NOMO-1 treated with dmso at 0.1 percent for 144 hours (cell line): ENCODE data around the gene NFASC.

Experiments used
- DNase-seq: peaks from one replicate; lab custom pipeline; 2025; ENCODE audit not compliant: unreplicated experiment; lab: John Stamatoyannopoulos, UW

NFASC gene

DNA sequence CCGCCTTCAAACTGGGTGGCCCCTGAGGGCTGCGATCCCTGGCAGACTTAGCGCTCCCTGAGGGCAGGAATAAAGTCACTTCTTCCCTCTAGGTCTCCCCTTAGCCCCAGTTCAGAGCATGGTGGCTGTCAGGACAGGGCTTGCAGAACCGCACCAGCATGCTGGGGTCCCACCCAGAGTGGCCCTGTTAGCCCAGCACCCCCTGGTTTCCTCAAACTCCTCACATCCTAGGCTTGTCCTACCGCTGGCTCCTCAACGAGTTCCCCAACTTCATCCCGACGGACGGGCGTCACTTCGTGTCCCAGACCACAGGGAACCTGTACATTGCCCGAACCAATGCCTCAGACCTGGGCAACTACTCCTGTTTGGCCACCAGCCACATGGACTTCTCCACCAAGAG lies 188.2 kb downstream of the NFASC start:
- no peak for DNase-seq

DNA sequence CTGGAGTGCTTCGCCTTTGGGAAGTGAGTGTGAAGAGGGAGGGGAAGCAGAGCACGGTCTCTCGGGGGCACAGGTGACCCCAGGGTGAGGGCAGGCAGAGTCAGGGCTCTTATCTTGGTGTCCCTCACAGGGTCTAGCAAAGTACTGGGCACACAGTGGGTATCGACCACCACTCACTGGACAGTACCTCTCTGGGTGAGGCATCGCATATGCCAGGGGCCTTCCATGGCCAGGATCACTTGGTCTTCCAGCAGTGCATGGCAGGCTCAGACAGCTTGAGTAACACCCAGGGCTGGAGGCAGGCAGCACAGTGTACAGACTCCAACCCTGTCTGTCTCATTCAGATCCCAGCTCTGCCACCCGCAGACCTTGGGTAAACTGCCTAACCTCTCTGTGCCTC lies 189.0 kb downstream of the NFASC start:
- no peak for DNase-seq

DNA sequence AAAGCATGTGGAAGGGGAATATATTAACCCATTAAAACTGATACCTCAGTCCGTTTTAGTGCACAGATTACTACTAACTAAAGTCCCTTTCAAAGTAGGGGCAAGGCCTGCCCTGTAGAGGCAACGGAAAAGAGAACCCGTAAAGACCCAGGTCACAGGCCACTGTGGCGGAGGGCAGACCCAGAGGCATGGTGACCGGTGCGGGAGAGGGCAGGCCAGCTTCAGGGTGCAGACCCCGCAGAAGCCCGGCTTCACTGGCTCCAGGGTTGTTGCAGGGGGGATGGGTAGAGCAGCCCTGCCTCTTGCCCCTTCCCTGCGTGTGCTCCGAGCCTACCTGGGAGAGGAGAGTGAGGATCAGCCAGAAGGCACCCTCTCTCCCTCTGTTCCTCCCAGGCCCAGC lies 190.1 kb downstream of the NFASC start:
- DNase-seq: no peak

DNA sequence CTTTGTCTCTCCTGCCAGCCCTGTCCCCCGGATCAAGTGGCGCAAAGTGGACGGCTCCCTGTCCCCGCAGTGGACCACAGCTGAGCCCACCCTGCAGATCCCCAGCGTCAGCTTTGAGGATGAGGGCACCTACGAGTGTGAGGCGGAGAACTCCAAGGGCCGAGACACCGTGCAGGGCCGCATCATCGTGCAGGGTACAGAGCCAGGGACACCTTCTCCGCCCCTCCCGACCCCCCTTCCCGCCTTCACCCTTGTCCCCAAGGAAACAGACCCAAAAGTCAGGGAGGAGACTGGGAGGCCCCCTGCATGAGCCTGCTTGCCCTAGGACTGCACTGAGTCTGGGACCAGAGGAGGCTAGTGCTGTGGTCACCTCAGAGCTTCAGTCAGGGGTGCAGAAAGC lies 190.6 kb downstream of the NFASC start:
- no peak for DNase-seq

DNA sequence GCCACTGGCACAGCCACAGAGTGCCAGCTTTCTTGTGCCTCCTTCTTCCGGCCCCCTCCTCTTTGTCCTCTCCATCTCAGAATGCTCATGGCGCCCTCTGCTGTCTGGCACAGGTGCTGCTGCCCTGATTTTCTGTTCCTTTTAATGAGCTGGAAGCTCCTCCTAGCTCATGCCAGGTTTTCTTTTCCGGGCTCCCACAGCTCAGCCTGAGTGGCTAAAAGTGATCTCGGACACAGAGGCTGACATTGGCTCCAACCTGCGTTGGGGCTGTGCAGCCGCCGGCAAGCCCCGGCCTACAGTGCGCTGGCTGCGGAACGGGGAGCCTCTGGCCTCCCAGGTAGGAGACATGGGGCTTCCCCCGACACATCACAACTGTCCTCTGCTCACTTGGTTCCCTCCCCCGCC lies 191.0 kb downstream of the NFASC start:
- DNase-seq: peak; percentile 25

DNA sequence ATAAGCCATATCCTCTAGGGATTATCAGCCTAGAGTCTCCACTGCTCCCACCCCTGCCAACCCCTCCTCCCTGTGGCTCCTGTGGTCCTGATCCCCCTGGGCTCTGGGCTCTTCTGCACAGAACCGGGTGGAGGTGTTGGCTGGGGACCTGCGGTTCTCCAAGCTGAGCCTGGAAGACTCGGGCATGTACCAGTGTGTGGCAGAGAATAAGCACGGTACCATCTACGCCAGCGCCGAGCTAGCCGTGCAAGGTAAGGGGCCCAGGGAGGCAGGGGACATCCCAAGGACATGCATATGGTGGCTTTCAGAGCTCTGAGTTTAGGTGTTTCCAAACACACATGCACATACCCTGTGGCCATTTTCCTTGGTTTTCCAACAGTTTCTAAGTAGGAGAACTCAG lies 191.7 kb downstream of the NFASC start:
- no peak for DNase-seq

DNA sequence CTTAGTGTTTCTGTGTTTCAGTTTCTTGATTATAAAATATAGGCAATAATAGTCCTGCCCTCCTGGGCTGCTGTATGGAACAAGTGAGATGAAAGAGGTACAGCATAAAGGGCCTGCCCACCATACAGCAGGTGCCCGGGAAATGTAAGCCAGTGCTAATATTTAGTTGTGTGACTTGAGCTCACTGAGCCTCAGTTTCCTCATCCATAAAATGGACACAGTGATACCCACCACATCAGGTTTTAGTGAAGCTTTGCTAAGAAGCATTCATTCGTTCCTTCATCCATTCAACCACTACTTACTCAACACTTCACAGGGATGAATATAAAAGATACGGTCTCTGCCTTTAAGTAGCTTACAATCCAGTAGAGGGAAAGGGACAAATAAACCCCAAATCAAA lies 192.2 kb downstream of the NFASC start:
- DNase-seq: no peak

DNA sequence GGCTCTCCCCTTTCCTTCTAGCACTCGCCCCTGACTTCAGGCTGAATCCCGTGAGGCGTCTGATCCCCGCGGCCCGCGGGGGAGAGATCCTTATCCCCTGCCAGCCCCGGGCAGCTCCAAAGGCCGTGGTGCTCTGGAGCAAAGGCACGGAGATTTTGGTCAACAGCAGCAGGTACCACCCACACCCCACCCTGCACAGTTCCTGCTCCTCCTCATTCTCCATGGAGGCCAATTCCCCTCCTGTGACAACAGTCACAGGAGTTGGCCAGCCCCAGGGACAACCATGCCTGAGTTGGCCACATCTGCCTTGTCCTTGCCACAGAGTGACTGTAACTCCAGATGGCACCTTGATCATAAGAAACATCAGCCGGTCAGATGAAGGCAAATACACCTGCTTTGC lies 193.6 kb downstream of the NFASC start:
- no peak for DNase-seq

GRCh38 chr1:205064741-205065316 lies 194.2 kb downstream of the NFASC start:
- DNase-seq: no peak

- no peak for DNase-seq
Measured at GRCh38 chr1:205065666-205066065, 195.0 kb downstream of the NFASC start.

DNA sequence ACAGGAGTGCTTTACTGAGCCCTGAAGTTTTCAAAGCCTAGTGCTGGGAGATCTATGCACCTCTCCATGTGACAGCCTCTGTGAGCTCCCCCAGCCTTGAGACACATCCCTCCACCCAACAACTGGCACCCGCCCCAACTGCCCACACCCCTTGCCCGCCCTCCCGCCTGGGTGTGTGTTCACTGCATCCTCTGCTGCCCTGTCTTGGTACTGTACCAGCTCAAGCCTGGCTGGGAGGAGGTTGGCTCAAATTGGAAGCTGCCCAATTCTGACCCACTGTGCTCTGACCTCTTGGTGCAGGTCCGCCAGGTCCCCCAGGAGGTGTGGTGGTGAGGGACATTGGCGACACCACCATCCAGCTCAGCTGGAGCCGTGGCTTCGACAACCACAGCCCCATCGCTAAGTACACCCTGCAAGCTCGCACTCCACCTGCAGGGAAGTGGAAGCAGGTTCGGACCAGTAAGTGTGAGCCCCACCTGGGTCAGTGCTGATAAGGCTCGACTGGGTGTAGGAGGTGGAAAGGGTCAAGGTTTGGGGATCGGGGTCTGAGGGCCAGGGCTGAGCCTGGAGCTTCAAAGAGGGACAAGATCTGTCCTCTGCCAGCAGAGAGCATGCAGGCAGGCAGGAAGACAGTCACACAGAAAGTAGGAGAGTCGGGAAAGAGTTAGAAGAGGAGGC lies 195.6 kb downstream of the NFASC start:
- DNase-seq: no peak

DNA sequence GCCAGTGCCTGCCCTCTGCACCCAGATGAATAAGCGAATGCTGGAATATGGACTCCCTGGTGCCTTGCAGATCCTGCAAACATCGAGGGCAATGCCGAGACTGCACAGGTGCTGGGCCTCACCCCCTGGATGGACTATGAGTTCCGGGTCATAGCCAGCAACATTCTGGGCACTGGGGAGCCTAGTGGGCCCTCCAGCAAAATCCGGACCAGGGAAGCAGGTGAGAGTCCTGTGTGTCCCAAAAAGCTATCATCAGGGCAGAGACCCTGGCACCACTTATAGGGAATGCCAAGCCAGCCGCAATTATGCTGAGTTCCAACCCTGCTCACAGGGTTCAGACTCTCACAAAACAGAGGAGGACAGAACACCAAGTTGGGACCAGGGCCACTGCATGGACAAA lies 196.4 kb downstream of the NFASC start:
- DNase-seq: no peak

GRCh38 chr1:205068001-205068400 lies 197.3 kb downstream of the NFASC start:
- DNase-seq: no peak

DNA sequence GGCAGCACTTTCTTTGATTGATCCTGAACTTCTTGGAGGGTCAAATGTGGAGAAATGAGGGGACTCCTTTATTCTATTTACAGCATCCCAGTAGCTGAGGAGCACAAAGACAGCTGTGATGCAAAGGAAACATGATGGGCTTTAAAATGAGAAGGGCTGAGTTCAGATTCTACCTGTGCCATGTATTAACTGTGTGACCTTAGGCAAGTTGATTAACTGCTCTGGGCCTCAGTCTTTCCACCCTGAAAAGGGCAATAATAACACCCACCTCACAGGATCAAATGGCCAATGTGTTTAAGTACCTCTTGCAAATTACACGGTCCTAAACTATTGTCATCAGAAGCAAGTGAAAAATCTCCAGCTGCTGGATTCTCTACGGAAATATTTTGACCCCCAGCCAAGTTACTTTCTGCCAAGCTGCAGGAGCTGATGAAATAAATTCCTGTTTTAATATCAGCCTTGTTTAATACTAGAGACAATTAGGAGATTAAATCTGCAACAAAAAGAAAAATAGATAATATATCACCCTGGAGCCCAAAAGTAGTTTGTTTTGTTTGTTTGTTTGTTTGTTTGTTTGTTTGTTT lies 197.9 kb downstream of the NFASC start:
- DNase-seq: no peak

- DNase-seq: no peak
Measured at GRCh38 chr1:205069371-205070125, 198.9 kb downstream of the NFASC start.

DNA sequence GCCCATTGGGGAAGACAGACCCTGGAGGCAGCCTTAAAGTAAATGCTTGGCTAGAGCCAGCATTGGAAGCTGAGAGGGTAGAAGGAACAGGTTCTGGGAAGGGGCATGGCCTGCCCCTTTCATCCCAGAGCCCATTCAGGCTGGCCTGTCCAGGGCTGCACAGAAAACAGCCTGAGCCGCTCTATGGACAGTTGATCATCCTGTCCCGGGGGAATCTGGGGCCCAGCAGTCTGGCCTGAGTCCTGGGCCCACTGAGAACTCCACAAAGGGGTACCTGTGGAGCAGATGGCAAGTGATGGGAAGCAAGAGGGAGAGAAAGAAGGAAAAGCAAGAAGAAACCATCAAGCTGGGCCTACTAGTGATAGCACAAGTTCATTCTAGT lies 200.4 kb downstream of the NFASC start:
- DNase-seq: no peak

GRCh38 chr1:205071801-205072200 lies 201.1 kb downstream of the NFASC start:
- DNase-seq: no peak

DNA sequence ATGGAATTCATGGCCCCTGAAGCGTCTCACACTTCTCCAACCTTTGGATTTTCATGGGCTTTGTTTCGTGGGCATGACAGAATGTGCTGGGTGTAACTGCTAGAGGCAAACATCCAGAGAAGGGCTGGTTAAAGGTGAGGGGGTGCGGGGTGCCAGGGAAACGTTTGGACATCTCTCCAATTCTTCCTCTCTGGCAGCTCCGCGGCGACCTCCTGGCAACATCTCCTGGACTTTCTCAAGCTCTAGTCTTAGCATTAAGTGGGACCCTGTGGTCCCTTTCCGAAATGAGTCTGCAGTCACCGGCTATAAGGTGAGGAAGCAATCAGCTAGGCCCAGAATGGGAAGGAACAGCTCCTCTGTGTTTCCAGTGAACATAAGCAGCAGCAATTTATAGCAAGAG lies 201.6 kb downstream of the NFASC start:
- DNase-seq: no peak
